Calu3 (cell line): ENCODE results near the gene ADH5. TPM values are rescaled to one million over a fixed set of nuclear protein-coding genes. Genes with fewer than 3 reads are reported as not detected.
"Not testable (repeated sequence)": the region's sequence is repeated elsewhere in the genome, so short reads cannot be mapped to it uniquely, and the experiment has no call there.

Experiments used
- BruUV-seq: library from RNA; stranded (reverse); fragments of 400-500 nt; replicated peaks from 2 replicates; lab custom pipeline; 2021; lab: Mats Ljungman, UMichigan
- CTCF ChIA-PET: fragments of 300-600 bp; sonication (Branson Sonifier 250); formaldehyde crosslinking; loops from one replicate; lab custom pipeline; 2022; ENCODE audit warnings: antibody characterized with exemption; lab: Charles Lee
- DNase-seq: peaks from one replicate; pipeline ENCODE4 v3.0.0; 2022
- H3K27ac Mint-ChIP-seq: one replicate; pipeline ENCODE4 v1.8.0; 2022; ENCODE audit warnings: mixed read lengths; ENCODE audit not compliant: unreplicated experiment
- H3K27me3 Mint-ChIP-seq: one replicate; pipeline ENCODE4 v1.8.0; 2022; ENCODE audit warnings: mixed read lengths; ENCODE audit not compliant: unreplicated experiment
- H3K36me3 Mint-ChIP-seq: one replicate; pipeline ENCODE4 v1.8.0; 2022; ENCODE audit warnings: mild to moderate bottlenecking, moderate library complexity, mixed read lengths; ENCODE audit not compliant: insufficient read depth, unreplicated experiment
- H3K4me1 Mint-ChIP-seq: one replicate; pipeline ENCODE4 v1.8.0; 2022; ENCODE audit warnings: mild to moderate bottlenecking, low read depth, mixed read lengths; ENCODE audit not compliant: unreplicated experiment
- H3K4me3 Mint-ChIP-seq: one replicate; pipeline ENCODE4 v1.8.0; 2022; ENCODE audit warnings: mild to moderate bottlenecking, low read depth, moderate library complexity, mixed read lengths; ENCODE audit not compliant: unreplicated experiment
- H3K9me3 Mint-ChIP-seq: one replicate; pipeline ENCODE4 v1.8.0; 2022; ENCODE audit warnings: low read depth, mixed read lengths; ENCODE audit not compliant: unreplicated experiment
- CTCF ChIP-seq: fragments of 200-600 bp; IDR thresholded peaks from one replicate; pipeline ENCODE4 v1.8.0; 2022; ENCODE audit warnings: antibody characterized with exemption; ENCODE audit not compliant: unreplicated experiment
- intact Hi-C: fragments of 100-400 bp; cut with micrococcal nuclease; formaldehyde crosslinking; loops from one replicate; pipeline ENCODE4 v1.10.0; 2022; ENCODE audit not compliant: unreplicated experiment
- total RNA-seq: library from RNA; stranded (reverse); gene quantifications from 2 replicates; pipeline ENCODE4 v1.2.3, GENCODE V29; 2022

The ADH5 gene
- total RNA-seq, 1 experiment from 2014 or later, result 88.8 TPM

GRCh38 chr4:99117876-99118693, 29.5 kb upstream of the ADH5 start:
- no peaks in the 10 kb centered on the region for H3K4me1 Mint-ChIP-seq
- no peak for TF ChIP-seq CTCF
- no peaks in the 10 kb centered on the region for H3K27me3 Mint-ChIP-seq
- no peaks in the 10 kb centered on the region for H3K9me3 Mint-ChIP-seq
- no peak overlapping the region for H3K4me3 Mint-ChIP-seq
- CTCF ChIA-PET, result no interaction called here
- DNase-seq, result no peak
- H3K27ac Mint-ChIP-seq, result no peak overlapping the region
- intact Hi-C loops, result loop anchor here (1.0 kb wide), 2 partner anchors 287 to 345 kb away; no protein-coding TSS in a partner anchor
- no peaks in the 10 kb centered on the region for H3K36me3 Mint-ChIP-seq
- no TSS peak for BruUV-seq

DNA sequence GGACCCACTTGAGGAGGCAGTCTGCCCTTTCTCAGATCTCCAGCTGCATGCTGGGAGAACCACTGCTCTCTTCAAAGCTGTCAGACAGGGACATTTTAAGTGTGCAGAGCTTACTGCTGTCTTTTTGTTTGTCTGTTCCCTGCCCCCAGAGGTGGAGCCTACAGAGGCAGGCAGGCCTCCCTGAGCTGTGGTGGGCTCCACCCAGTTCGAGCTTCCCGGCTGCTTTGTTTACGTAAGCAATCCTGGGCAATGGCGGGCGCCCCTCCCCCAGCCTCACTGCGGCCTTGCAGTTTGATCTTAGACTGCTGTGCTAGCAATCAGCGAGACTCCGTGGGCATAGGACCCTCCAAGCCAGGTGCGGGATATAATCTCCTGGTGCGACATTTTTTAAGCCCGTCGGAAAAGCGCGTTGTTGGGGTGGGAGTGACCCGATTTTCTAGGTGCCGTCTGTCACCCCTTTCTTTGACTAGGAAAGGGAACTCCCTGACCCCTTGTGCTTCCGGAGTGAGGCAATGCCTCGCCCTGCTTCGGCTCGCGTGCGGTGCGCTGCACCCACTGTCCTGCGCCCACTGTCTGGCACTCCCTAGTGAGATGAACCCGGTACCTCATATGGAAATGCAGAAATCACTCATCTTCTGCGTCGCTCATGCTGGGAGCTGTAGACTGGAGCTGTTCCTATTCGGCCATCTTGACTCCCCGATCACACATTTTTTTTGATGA, 28.7 kb upstream of the ADH5 start:
- BruUV-seq, H3K27me3 Mint-ChIP-seq, CTCF ChIA-PET, H3K36me3 Mint-ChIP-seq, H3K4me1 Mint-ChIP-seq, H3K4me3 Mint-ChIP-seq, H3K27ac Mint-ChIP-seq, DNase-seq, H3K9me3 Mint-ChIP-seq: not testable (repeated sequence)
- intact Hi-C loops, result loop anchor here (1.0 kb wide), 1 partner anchor 346 kb away; no protein-coding TSS in a partner anchor

DNA sequence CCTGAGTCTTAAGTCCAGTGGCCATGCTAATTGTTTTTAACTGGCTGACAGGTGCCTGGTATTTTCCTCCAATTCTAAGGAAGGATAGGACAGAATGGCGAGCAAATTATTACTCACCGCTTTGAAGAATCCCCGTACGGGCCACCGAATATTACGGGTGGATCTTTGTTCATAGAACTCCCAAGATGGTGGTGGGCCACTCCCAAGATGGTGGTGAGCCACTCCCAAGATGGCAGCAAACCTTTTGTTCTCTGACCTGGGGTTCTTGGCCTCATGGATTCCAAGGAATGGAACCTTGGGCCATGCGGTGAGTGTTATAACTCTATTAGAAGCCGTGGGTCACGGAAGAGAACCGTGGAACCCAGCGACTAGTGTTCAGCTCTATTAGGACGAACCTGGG, 20.7 kb upstream of the ADH5 start:
- H3K36me3 Mint-ChIP-seq, H3K27ac Mint-ChIP-seq, H3K27me3 Mint-ChIP-seq, H3K9me3 Mint-ChIP-seq, DNase-seq, BruUV-seq, H3K4me1 Mint-ChIP-seq, CTCF ChIA-PET, H3K4me3 Mint-ChIP-seq, intact Hi-C loops: not testable (repeated sequence)

GRCh38 chr4:99104153-99104552, 15.6 kb upstream of the ADH5 start:
- intact Hi-C loops, result no loop called here
- H3K9me3 Mint-ChIP-seq, result no peaks in the 10 kb centered on the region
- no peaks in the 10 kb centered on the region for H3K36me3 Mint-ChIP-seq
- TF ChIP-seq CTCF, result no peak
- CTCF ChIA-PET, result no interaction called here
- BruUV-seq, result no TSS peak
- H3K4me3 Mint-ChIP-seq, result no peak overlapping the region
- H3K27ac Mint-ChIP-seq, result no peak overlapping the region
- no peak for DNase-seq
- no peaks in the 10 kb centered on the region for H3K4me1 Mint-ChIP-seq
- no peaks in the 10 kb centered on the region for H3K27me3 Mint-ChIP-seq

GRCh38 chr4:99103166-99103565, 14.6 kb upstream of the ADH5 start:
- no peak for DNase-seq
- TF ChIP-seq CTCF, result no peak
- H3K27me3 Mint-ChIP-seq, result no peaks in the 10 kb centered on the region
- CTCF ChIA-PET, result no interaction called here
- H3K36me3 Mint-ChIP-seq, result no peaks in the 10 kb centered on the region
- BruUV-seq, result no TSS peak
- H3K4me3 Mint-ChIP-seq, result no peak overlapping the region
- intact Hi-C loops, result no loop called here
- H3K4me1 Mint-ChIP-seq, result no peaks in the 10 kb centered on the region
- no peak overlapping the region for H3K27ac Mint-ChIP-seq
- H3K9me3 Mint-ChIP-seq, result no peaks in the 10 kb centered on the region
